ENCODE data around the gene GGT1. TPM values are rescaled to one million over a fixed set of nuclear protein-coding genes. Genes with fewer than 3 reads are reported as not detected.

Gene GGT1
- polyA plus RNA-seq, 1 of the 3 experiments (the other 2 are of a cell fraction): 1.6 TPM

- H3K9me3 ChIP-seq: no peaks in the 10 kb centered on the region
- H3K79me2 ChIP-seq (ENCODE audit: insufficient read depth): no peaks in the 10 kb centered on the region
- peak overlapping the region in 1 of 2 experiments; percentile 4; a peak in 1 of 4 replicates for H3K4me3 ChIP-seq (ENCODE audit: low read depth in 2 of 2, low read length in 1 of 2)
- no peak overlapping the region for H3K9ac ChIP-seq
- H3K36me3 ChIP-seq (replicated peaks in 1 of 2; ENCODE audit: control insufficient read depth in 1 of 2, insufficient read depth in 2 of 2, low read length in 1 of 2): peaks cover 0 to 19% of the 10 kb centered on the region in 2 experiments
- H3K4me2 ChIP-seq: peak overlapping the region; percentile 52; the same call in 1 of the 2 replicates
- no peaks in the 10 kb centered on the region for H4K20me1 ChIP-seq (ENCODE audit: insufficient read depth)
- peaks cover 10 to 38% of the 10 kb centered on the region in 2 experiments; a peak in 2 of 4 replicates for H3K4me1 ChIP-seq (ENCODE audit: control insufficient read depth in 1 of 2, insufficient read depth in 2 of 2, low read depth in 1 of 2, low read length in 1 of 2)
- H3K27me3 ChIP-seq (ENCODE audit: insufficient read depth): no peaks in the 10 kb centered on the region
- DNase-seq: no peak
- 88% methylated on average over 3 of the region's 5 CpGs for WGBS (ENCODE audit: low lambda C conversion rate)
- POLR2A ChIA-PET: interaction anchor here (0.6 to 1.3 kb wide), 4 partner anchors 9 to 29 kb away, joined by 3 to 11 read pairs (median 3); partner anchors contain the start of genes GUCD1 and LRRC75B
- H2AFZ ChIP-seq (ENCODE audit: low read depth): no peak overlapping the region
- peaks cover 15% of the 10 kb centered on the region for H3F3A ChIP-seq (replicated peaks; ENCODE audit: insufficient read depth)
- peak overlapping the region; percentile 38 to 60; a peak in 3 of 4 replicates for H3K27ac ChIP-seq (ENCODE audit: low read depth in 2 of 2, low read length in 1 of 2)
- H3K9me2 ChIP-seq: no peaks in the 10 kb centered on the region
- no peak for TF ChIP-seq ELF1 (IDR thresholded peaks at IDR 0.05)
- no peak for TF ChIP-seq MXI1 (IDR thresholded peaks at IDR 0.05; ENCODE audit: low read depth, low read length)
- TF ChIP-seq GATA2 (CRISPR knock-in tag; IDR thresholded peaks at IDR 0.05): no peak
- no peak for TF ChIP-seq RXRA (IDR thresholded peaks at IDR 0.05; ENCODE audit: borderline replicate concordance, low read depth)
- CTCF ChIA-PET: interaction anchor here (0.7 to 1.2 kb wide), 4 partner anchors 8 to 266 kb away, joined by 3 to 4 read pairs (median 3); no protein-coding TSS in a partner anchor
Measured at GRCh38 chr22:24584166-24584790, 18.7 kb upstream of the GGT1 start.

GRCh38 chr22:24584871-24585411 lies 18.1 kb upstream of the GGT1 start:
- H3K4me3 ChIP-seq (ENCODE audit: low read depth in 2 of 2, low read length in 1 of 2): no peak overlapping the region
- DNase-seq: no peak
- POLR2A ChIA-PET: no interaction called here
- TF ChIP-seq REST (IDR thresholded peaks at IDR 0.05; ENCODE audit: low read depth, low read length) (no peak), RFX5 (IDR thresholded peaks at IDR 0.05; ENCODE audit: low read length) (no peak)
- H3K9me3 ChIP-seq: no peaks in the 10 kb centered on the region
- no peak overlapping the region for H2AFZ ChIP-seq (ENCODE audit: low read depth)
- peaks cover 10 to 42% of the 10 kb centered on the region in 2 experiments; a peak in 2 of 4 replicates for H3K4me1 ChIP-seq (ENCODE audit: control insufficient read depth in 1 of 2, insufficient read depth in 2 of 2, low read depth in 1 of 2, low read length in 1 of 2)
- WGBS (ENCODE audit: low lambda C conversion rate): 86% methylated on average over 4 of the region's 10 CpGs
- H3K9ac ChIP-seq: no peak overlapping the region
- peaks cover 9% of the 10 kb centered on the region for H3F3A ChIP-seq (replicated peaks; ENCODE audit: insufficient read depth)
- peak overlapping the region in 1 of 2 experiments; percentile 60; a peak in 1 of 4 replicates for H3K27ac ChIP-seq (ENCODE audit: low read depth in 2 of 2, low read length in 1 of 2)
- CTCF ChIA-PET: no interaction called here
- H3K36me3 ChIP-seq (replicated peaks in 1 of 2; ENCODE audit: control insufficient read depth in 1 of 2, insufficient read depth in 2 of 2, low read length in 1 of 2): peaks cover 0 to 21% of the 10 kb centered on the region in 2 experiments
- H3K4me2 ChIP-seq: no peak overlapping the region
- H4K20me1 ChIP-seq (ENCODE audit: insufficient read depth): no peaks in the 10 kb centered on the region
- H3K27me3 ChIP-seq (ENCODE audit: insufficient read depth): no peaks in the 10 kb centered on the region
- H3K79me2 ChIP-seq (ENCODE audit: insufficient read depth): no peaks in the 10 kb centered on the region
- no peaks in the 10 kb centered on the region for H3K9me2 ChIP-seq

All from SK-N-SH (cell line).